Activated T-cell treated with anti-CD3 and anti-CD28 coated beads, Interleukin-2, amount 50 U/mL, for 1 hour (primary cell): Measurements from ENCODE around the gene SLC25A27.

ENCODE experiments used
- DNase-seq: peaks from one replicate; pipeline ENCODE4 v3.0.0-alpha.2; 2020

SLC25A27 gene

GRCh38 chr6:46720401-46720800 lies 67.6 kb downstream of the SLC25A27 start:
- no peak for DNase-seq
